Tibial artery (tissue), 4 donors: ENCODE results near the gene BNC2.

Experiments used
- DNase-seq, 2 donors: peaks; one replicate each; pipeline ENCODE4 v3.0.0-alpha.2; 2019
- H3K27ac ChIP-seq, 2 donors: fragments of 200-600 bp; sonication (generic) in 1 of 2; 1 replicate in 1 of 2; 2 replicates in 1 of 2; pipeline ENCODE4 v1.5.1; 2018 to 2019; ENCODE audit warnings: mild to moderate bottlenecking in 1 of 2
- H3K27me3 ChIP-seq, 2 donors: fragments of 200-600 bp; sonication (generic) in 1 of 2; one replicate each; pipeline versions ENCODE4 v1.5.1 to v1.6.0; 2016 to 2019
- H3K36me3 ChIP-seq, 3 donors: fragments of 200-600 bp; sonication (generic) in 2 of 3; one replicate each; pipeline ENCODE4 v1.5.1; 2016 to 2019; ENCODE audit warnings: mild to moderate bottlenecking in 2 of 3
- H3K4me1 ChIP-seq, 4 donors: fragments of 200-600 bp; sonication (generic) in 2 of 4; 1 replicate in 3 of 4; 2 replicates in 1 of 4; pipeline ENCODE4 v1.5.1; 2016 to 2019
- H3K4me3 ChIP-seq, 2 donors: fragments of 200-600 bp; sonication (generic) in 1 of 2; 1 replicate in 1 of 2; 2 replicates in 1 of 2; pipeline ENCODE4 v1.5.1; 2018 to 2019; ENCODE audit warnings: mild to moderate bottlenecking in 2 of 2
- H3K9me3 ChIP-seq, 3 donors: fragments of 200-600 bp; sonication (generic) in 1 of 3; one replicate each; pipeline ENCODE4 v1.5.1; 2016 to 2019
- intact Hi-C: fragments of 100-400 bp; cut with DNase I; formaldehyde crosslinking; loops from one replicate; pipeline ENCODE4 v1.15.0; 2023; ENCODE audit warnings: low total_unique reads
- TF ChIP-seq, protein P1 (sequence below), 2 experiments: fragments of 200-600 bp in 1 of 2; fragments of 450-650 bp in 1 of 2; IDR thresholded peaks; one replicate each; pipeline ENCODE4 v1.5.1; 2017 to 2019; ENCODE audit warnings: antibody characterized with exemption in 2 of 2, mild to moderate bottlenecking in 1 of 2, moderate library complexity in 1 of 2

The BNC2 gene

DNA sequence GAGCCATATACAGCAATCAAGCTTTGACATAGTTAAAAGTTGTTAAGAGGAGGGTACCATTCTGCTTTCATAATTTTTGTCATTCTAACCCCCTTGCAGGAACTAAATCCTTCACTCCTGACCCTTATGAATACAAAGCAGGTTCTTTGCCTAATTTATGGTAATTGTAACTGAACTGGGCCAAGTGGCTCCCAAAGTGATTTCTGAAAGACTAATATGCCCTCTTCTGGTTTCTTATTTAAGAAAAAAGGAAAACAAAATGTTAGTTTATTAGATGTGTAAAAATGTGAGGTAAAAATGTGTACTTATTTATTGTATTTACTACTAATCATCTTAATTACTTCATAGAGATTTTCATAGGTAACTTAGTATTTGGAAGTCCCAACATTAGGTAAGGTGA is 268.5 kb downstream of the BNC2 start:
- DNase-seq = no peak
- TF ChIP-seq, protein P1, sequence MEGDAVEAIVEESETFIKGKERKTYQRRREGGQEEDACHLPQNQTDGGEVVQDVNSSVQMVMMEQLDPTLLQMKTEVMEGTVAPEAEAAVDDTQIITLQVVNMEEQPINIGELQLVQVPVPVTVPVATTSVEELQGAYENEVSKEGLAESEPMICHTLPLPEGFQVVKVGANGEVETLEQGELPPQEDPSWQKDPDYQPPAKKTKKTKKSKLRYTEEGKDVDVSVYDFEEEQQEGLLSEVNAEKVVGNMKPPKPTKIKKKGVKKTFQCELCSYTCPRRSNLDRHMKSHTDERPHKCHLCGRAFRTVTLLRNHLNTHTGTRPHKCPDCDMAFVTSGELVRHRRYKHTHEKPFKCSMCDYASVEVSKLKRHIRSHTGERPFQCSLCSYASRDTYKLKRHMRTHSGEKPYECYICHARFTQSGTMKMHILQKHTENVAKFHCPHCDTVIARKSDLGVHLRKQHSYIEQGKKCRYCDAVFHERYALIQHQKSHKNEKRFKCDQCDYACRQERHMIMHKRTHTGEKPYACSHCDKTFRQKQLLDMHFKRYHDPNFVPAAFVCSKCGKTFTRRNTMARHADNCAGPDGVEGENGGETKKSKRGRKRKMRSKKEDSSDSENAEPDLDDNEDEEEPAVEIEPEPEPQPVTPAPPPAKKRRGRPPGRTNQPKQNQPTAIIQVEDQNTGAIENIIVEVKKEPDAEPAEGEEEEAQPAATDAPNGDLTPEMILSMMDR (IDR thresholded peaks at IDR 0.05) = no peak
- Histone ChIP-seq H3K36me3 (no peaks in the 10 kb centered on the region), H3K4me3 (no peak overlapping the region), H3K9me3 (no peaks in the 10 kb centered on the region), H3K27me3 (no peaks in the 10 kb centered on the region), H3K4me1 (no peaks in the 10 kb centered on the region), H3K27ac (no peak overlapping the region)
- intact Hi-C loops = no loop called here

DNA sequence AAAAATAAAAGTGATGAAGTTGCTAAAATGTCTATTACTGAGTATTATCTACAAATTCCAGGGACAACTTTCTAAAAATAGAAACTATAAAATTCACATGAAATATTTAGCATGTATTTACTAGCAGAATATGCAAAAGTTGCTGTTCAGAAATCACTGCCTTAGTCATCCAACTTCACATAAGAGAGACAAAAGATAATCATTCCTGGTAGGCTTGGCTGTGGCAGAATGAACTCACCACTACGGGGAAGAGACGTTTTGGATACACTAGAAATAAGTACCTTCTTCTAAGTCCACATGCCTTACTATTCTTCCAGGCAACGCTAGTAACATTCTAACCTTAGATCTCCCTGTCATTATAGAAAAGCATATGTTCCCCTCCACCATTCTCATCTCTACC is 272.2 kb downstream of the BNC2 start:
- intact Hi-C loops = no loop called here
- DNase-seq = no peak

DNA sequence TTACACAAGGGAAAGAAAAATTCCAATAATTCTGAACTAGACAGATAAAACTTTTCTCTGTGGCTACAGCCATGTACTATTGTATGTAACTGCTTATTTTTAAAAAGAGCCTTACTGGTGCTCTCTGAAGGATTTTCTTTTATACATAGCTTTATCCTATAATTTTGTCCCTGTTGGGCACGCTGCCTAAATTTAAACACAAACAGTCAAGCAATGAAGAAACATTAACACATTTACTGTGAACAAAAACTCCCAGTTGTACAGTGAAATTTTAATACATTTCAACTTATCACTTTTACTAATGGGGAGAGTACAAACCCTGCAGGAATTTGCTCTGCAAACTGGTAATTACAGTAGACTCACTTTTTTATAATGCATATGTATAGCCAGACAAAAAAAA is 273.3 kb downstream of the BNC2 start:
- Histone ChIP-seq H3K4me3 (no peak overlapping the region), H3K9me3 (no peaks in the 10 kb centered on the region), H3K4me1 (no peaks in the 10 kb centered on the region), H3K27me3 (no peaks in the 10 kb centered on the region), H3K36me3 (no peaks in the 10 kb centered on the region), H3K27ac (no peak overlapping the region)
- intact Hi-C loops = no loop called here
- DNase-seq = no peak
- TF ChIP-seq, protein P1 (IDR thresholded peaks at IDR 0.05) = no peak

More for the DNA sequence above, 272.2 kb downstream of the BNC2 start:
- H3K4me3 ChIP-seq = no peak overlapping the region
- TF ChIP-seq, protein P1 (IDR thresholded peaks at IDR 0.05) = no peak
- no peaks in the 10 kb centered on the region for H3K9me3 ChIP-seq
- no peak overlapping the region for H3K27ac ChIP-seq
- H3K36me3 ChIP-seq = no peaks in the 10 kb centered on the region
- H3K27me3 ChIP-seq = no peaks in the 10 kb centered on the region
- no peaks in the 10 kb centered on the region for H3K4me1 ChIP-seq

DNA sequence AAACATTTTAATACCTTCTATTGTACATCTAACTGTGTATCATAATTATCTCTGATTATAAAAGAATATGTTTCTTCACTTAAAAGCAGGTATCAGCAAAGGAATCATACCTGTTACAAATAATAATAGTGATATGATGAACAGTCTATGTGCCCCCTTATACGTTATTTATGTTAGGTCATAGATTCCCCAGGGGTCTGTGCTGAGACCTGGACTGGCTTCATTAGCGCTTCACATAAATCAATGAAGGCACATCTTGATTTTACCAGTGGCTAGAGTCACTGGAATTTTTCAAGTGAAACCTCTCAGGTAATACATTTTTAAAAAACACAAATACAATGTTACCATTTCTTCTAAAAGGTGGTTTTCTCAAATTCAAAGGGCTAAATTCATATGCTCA is 275.2 kb downstream of the BNC2 start:
- no peak for DNase-seq
- H3K4me1 ChIP-seq = no peaks in the 10 kb centered on the region
- H3K27ac ChIP-seq = no peak overlapping the region
- no peaks in the 10 kb centered on the region for H3K36me3 ChIP-seq
- no peaks in the 10 kb centered on the region for H3K9me3 ChIP-seq
- TF ChIP-seq, protein P1 (IDR thresholded peaks at IDR 0.05) = no peak
- H3K27me3 ChIP-seq = no peaks in the 10 kb centered on the region
- no peak overlapping the region for H3K4me3 ChIP-seq
- intact Hi-C loops = no loop called here

DNA sequence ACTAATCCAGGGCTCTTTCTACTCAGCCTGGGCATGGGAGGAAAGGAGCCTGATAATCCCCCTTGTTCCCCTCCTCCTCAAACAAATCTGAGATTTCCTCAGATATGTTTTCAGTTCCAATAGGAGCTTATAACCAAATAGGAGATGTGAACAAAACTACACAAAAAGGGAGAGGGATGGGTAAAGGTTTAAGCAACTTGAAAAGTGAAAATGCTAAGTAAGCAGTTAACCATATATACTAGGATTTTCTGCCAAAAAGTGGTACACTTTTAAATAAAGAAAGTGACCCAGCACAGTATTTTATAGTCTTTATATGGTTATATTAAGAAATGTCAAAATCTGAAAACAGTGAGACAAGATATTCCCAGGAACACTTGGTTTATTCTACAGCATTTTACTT is 275.7 kb downstream of the BNC2 start:
- intact Hi-C loops = no loop called here
- H3K36me3 ChIP-seq = no peaks in the 10 kb centered on the region
- no peak overlapping the region for H3K27ac ChIP-seq
- no peaks in the 10 kb centered on the region for H3K9me3 ChIP-seq
- TF ChIP-seq, protein P1 (IDR thresholded peaks at IDR 0.05) = no peak
- no peak for DNase-seq
- no peaks in the 10 kb centered on the region for H3K4me1 ChIP-seq
- H3K4me3 ChIP-seq = no peak overlapping the region
- H3K27me3 ChIP-seq = no peaks in the 10 kb centered on the region

DNA sequence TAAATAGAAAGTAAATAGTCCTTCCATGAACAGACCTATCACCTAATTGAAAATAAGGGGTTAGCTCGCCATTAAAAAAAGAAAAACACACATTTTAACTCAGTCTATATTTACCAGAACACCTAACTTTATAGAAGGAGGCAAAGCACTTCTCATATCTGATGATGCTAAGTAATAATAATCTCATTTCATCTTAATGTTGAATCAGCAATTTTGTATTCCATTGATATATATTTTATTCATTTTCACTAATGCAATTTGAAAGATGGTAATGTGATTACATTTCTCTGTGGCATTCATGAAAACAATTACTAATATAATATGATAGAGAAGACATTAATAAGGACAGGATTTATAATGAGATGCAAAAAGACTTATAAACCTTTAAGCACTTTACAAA is 276.7 kb downstream of the BNC2 start:
- Histone ChIP-seq H3K4me3 (no peak overlapping the region), H3K4me1 (no peaks in the 10 kb centered on the region), H3K36me3 (no peaks in the 10 kb centered on the region), H3K27me3 (no peaks in the 10 kb centered on the region), H3K9me3 (no peaks in the 10 kb centered on the region), H3K27ac (no peak overlapping the region)
- intact Hi-C loops = no loop called here
- TF ChIP-seq, protein P1 (IDR thresholded peaks at IDR 0.05) = no peak
- DNase-seq = no peak
